K562 (cell line): ENCODE measurements around the gene PPARD. TPM values are rescaled to one million over a fixed set of nuclear protein-coding genes. Genes with fewer than 3 reads are reported as not detected.
A peak's percentile ranks its signal among the peaks of the same experiment; 100 is the strongest.

ENCODE experiments used
- CHD4 ChIP-seq: fragments of 200-600 bp; sonication (generic); IDR thresholded peaks from 3 replicates; pipeline ENCODE4 v1.6.1; 2012; ENCODE audit warnings: low read depth, mild to moderate bottlenecking, mixed read lengths, low read length, inconsistent platforms; ENCODE audit not compliant: insufficient read depth, insufficient replicate concordance, poor library complexity, severe bottlenecking
- DPF2 ChIP-seq: fragments of 450-650 bp; IDR thresholded peaks from 2 replicates; pipeline ENCODE4 v1.6.1; 2016
- GATA2 ChIP-seq: sonication (generic); formaldehyde crosslinking; IDR thresholded peaks from 2 replicates; pipeline ENCODE4 v1.4.0; 2020; ENCODE audit warnings: mild to moderate bottlenecking, missing genetic modification reagents
- IFI16 ChIP-seq: fragments of 250-450 bp; sonication (Bioruptor Pico); IDR thresholded peaks from 2 replicates; pipeline ENCODE4 v2.1.2; 2022; ENCODE audit warnings: mild to moderate bottlenecking, inconsistent platforms
- IRF2 ChIP-seq: sonication (generic); formaldehyde crosslinking; IDR thresholded peaks from 2 replicates; pipeline ENCODE4 v1.8.1; 2022; ENCODE audit warnings: mild to moderate bottlenecking, missing genetic modification reagents
- RBM22 ChIP-seq: fragments of 200-400 bp; formaldehyde crosslinking; IDR thresholded peaks from 2 replicates; pipeline ENCODE4 v1.6.1; 2018; ENCODE audit warnings: low read length, low read depth; ENCODE audit not compliant: poor library complexity, severe bottlenecking
- SRSF3 ChIP-seq: fragments of 200-400 bp; formaldehyde crosslinking; IDR thresholded peaks from 2 replicates; pipeline ENCODE4 v1.6.1; 2016; ENCODE audit warnings: mild to moderate bottlenecking, low read length, moderate library complexity; ENCODE audit not compliant: insufficient read depth
- YBX1 ChIP-seq: fragments of 450-650 bp; IDR thresholded peaks from 2 replicates; pipeline ENCODE4 v1.7.1; 2016; ENCODE audit warnings: mild to moderate bottlenecking
- ZBTB7A ChIP-seq: IDR thresholded peaks from 2 replicates; pipeline ENCODE4 v1.6.1; 2011; ENCODE audit warnings: low read depth, mild to moderate bottlenecking, low read length, moderate library complexity, borderline replicate concordance; ENCODE audit not compliant: control insufficient read depth
- ZC3H8 ChIP-seq: fragments of 450-650 bp; IDR thresholded peaks from 2 replicates; pipeline ENCODE4 v1.6.1; 2017
- polyA plus RNA-seq, 8 experiments: library from polyadenylated mRNA; depleted of rRNA in 4 of 8; stranded (reverse) in 5 of 8; unstranded in 3 of 8; fragments of >200 nt; fragmentation: Nextera tagmentation in 2 of 8; fragmentation: Illumina TruSeq in 1 of 8; extraction: Ambion mirVana in 2 of 8; extraction: Trizol in 1 of 8; gene quantifications; 2 replicates each; pipeline versions ENCODE4 v1.2.1 to v1.2.3, GENCODE V29; 2011 to 2014; ENCODE audit warnings: inconsistent platforms in 1 of 8, missing spikeins in 1 of 8
- total RNA-seq, 7 experiments: library from RNA; depleted of rRNA in 6 of 7; stranded (reverse); fragments of >200 nt in 6 of 7; fragmentation: Illumina TruSeq in 2 of 7; extraction: Trizol in 2 of 7; gene quantifications; 2 replicates each; pipeline versions ENCODE4 v1.2.1 to v1.2.3, GENCODE V29; 2011 to 2021; ENCODE audit warnings: low replicate concordance in 1 of 7
- TF ChIP-seq, protein P1 (sequence below): fragments of 250-450 bp; sonication (Bioruptor Pico); IDR thresholded peaks from 2 replicates; pipeline ENCODE4 v1.4.0; 2020
- TF ChIP-seq, protein P2 (sequence below): fragments of 150-350 bp; conservative IDR thresholded peaks from 2 replicates; pipeline ENCODE4 v1.6.1; 2014; ENCODE audit warnings: low read length
- TF ChIP-seq, protein P3 (sequence below): sonication (generic); formaldehyde crosslinking; IDR thresholded peaks from 2 replicates; pipeline ENCODE4 v1.8.0; 2022; ENCODE audit warnings: mild to moderate bottlenecking, low read depth, missing genetic modification reagents
- TF ChIP-seq, protein P4 (sequence below), 2 experiments: fragments of 450-650 bp in 1 of 2; sonication (generic) in 1 of 2; formaldehyde crosslinking in 1 of 2; IDR thresholded peaks in 1 of 2; conservative IDR thresholded peaks in 1 of 2; 2 replicates each; pipeline versions ENCODE4 v1.6.1 to v1.8.1; 2016 to 2023; ENCODE audit warnings: mild to moderate bottlenecking in 2 of 2, moderate library complexity in 2 of 2, inconsistent platforms in 1 of 2, missing genetic modification reagents in 1 of 2
- TF ChIP-seq, protein P5 (sequence below): sonication (generic); formaldehyde crosslinking; IDR thresholded peaks from 2 replicates; pipeline ENCODE4 v1.5.0; 2020; ENCODE audit warnings: missing genetic modification reagents

The PPARD gene
- total and polyA plus RNA-seq, 9 of the 15 experiments (the other 6 are each of a cell fraction or from before 2014, with no cell fraction given): 0.14 to 13.2 (median 3.8) TPM

DNA sequence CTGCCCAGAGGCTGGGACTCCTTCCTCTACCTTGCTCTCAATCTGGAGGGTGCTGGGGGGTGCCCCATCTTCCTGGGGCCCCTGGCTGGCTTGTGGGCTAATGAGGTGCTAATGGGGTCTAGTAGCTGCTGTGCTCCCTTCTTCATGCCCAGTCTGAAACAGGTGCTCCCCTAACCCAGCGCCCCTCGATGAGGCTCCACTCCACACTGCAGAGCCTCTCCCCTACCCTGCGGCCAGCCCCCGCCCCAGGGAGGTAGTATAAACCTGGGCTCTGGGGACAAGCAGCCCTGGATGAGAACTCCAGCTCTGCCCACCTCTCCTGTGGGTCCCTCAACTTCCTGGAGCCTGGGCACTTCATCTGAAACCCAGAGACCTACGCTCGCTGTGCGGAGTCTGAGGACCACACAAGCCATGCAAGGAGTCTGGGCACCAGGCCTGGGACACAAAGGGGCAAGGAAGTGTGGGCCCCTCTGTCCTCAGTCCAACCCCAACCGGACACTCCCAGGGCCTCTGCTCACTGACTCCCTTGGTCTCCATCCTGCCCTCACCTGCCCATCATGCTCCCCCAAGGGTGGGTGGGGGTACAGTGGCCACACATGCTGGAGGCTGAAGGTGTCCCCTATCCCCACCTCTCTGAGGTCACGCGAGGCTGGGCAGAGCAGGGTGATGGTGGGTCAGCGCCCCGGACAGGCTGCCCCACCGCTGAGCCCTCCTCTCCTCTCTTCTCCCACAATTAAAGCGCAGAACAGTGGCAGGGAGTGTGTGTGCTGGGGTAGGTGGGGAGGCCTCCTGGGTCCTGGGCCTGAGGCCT, 132.0 kb downstream of the PPARD start (continued):
- TF ChIP-seq, protein P1, sequence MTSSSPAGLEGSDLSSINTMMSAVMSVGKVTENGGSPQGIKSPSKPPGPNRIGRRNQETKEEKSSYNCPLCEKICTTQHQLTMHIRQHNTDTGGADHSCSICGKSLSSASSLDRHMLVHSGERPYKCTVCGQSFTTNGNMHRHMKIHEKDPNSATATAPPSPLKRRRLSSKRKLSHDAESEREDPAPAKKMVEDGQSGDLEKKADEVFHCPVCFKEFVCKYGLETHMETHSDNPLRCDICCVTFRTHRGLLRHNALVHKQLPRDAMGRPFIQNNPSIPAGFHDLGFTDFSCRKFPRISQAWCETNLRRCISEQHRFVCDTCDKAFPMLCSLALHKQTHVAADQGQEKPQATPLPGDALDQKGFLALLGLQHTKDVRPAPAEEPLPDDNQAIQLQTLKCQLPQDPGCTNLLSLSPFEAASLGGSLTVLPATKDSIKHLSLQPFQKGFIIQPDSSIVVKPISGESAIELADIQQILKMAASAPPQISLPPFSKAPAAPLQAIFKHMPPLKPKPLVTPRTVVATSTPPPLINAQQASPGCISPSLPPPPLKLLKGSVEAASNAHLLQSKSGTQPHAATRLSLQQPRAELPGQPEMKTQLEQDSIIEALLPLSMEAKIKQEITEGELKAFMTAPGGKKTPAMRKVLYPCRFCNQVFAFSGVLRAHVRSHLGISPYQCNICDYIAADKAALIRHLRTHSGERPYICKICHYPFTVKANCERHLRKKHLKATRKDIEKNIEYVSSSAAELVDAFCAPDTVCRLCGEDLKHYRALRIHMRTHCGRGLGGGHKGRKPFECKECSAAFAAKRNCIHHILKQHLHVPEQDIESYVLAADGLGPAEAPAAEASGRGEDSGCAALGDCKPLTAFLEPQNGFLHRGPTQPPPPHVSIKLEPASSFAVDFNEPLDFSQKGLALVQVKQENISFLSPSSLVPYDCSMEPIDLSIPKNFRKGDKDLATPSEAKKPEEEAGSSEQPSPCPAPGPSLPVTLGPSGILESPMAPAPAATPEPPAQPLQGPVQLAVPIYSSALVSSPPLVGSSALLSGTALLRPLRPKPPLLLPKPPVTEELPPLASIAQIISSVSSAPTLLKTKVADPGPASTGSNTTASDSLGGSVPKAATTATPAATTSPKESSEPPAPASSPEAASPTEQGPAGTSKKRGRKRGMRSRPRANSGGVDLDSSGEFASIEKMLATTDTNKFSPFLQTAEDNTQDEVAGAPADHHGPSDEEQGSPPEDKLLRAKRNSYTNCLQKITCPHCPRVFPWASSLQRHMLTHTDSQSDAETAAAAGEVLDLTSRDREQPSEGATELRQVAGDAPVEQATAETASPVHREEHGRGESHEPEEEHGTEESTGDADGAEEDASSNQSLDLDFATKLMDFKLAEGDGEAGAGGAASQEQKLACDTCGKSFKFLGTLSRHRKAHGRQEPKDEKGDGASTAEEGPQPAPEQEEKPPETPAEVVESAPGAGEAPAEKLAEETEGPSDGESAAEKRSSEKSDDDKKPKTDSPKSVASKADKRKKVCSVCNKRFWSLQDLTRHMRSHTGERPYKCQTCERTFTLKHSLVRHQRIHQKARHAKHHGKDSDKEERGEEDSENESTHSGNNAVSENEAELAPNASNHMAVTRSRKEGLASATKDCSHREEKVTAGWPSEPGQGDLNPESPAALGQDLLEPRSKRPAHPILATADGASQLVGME (CRISPR knock-in tag): no peak
- TF ChIP-seq ZC3H8 (no peak), ZBTB7A (0 out of 2 replicates have a peak, but pooled peaks have one; percentile 28), SRSF3 (no peak), CHD4 (no peak), DPF2 (no peak), RBM22 (peak; percentile 65), GATA2 (no peak), YBX1 (no peak), IFI16 (CRISPR knock-in tag) (no peak), IRF2 (CRISPR knock-in tag) (no peak)
- TF ChIP-seq, protein P2, sequence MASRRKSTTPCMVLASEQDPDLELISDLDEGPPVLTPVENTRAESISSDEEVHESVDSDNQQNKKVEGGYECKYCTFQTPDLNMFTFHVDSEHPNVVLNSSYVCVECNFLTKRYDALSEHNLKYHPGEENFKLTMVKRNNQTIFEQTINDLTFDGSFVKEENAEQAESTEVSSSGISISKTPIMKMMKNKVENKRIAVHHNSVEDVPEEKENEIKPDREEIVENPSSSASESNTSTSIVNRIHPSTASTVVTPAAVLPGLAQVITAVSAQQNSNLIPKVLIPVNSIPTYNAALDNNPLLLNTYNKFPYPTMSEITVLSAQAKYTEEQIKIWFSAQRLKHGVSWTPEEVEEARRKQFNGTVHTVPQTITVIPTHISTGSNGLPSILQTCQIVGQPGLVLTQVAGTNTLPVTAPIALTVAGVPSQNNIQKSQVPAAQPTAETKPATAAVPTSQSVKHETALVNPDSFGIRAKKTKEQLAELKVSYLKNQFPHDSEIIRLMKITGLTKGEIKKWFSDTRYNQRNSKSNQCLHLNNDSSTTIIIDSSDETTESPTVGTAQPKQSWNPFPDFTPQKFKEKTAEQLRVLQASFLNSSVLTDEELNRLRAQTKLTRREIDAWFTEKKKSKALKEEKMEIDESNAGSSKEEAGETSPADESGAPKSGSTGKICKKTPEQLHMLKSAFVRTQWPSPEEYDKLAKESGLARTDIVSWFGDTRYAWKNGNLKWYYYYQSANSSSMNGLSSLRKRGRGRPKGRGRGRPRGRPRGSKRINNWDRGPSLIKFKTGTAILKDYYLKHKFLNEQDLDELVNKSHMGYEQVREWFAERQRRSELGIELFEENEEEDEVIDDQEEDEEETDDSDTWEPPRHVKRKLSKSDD: no peak
- TF ChIP-seq, protein P3, sequence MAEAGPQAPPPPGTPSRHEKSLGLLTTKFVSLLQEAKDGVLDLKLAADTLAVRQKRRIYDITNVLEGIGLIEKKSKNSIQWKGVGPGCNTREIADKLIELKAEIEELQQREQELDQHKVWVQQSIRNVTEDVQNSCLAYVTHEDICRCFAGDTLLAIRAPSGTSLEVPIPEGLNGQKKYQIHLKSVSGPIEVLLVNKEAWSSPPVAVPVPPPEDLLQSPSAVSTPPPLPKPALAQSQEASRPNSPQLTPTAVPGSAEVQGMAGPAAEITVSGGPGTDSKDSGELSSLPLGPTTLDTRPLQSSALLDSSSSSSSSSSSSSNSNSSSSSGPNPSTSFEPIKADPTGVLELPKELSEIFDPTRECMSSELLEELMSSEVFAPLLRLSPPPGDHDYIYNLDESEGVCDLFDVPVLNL (CRISPR knock-in tag): no peak
- TF ChIP-seq, protein P4, sequence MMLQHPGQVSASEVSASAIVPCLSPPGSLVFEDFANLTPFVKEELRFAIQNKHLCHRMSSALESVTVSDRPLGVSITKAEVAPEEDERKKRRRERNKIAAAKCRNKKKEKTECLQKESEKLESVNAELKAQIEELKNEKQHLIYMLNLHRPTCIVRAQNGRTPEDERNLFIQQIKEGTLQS (IDR thresholded peaks at IDR 0.05): no peak
- TF ChIP-seq, protein P4 (CRISPR knock-in tag; conservative IDR thresholded peaks at IDR 0.05): no peak
- TF ChIP-seq, protein P5, sequence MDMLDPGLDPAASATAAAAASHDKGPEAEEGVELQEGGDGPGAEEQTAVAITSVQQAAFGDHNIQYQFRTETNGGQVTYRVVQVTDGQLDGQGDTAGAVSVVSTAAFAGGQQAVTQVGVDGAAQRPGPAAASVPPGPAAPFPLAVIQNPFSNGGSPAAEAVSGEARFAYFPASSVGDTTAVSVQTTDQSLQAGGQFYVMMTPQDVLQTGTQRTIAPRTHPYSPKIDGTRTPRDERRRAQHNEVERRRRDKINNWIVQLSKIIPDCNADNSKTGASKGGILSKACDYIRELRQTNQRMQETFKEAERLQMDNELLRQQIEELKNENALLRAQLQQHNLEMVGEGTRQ (CRISPR knock-in tag): no peak
